Measurements from ENCODE around the gene DLG2.

Gene DLG2

DNA sequence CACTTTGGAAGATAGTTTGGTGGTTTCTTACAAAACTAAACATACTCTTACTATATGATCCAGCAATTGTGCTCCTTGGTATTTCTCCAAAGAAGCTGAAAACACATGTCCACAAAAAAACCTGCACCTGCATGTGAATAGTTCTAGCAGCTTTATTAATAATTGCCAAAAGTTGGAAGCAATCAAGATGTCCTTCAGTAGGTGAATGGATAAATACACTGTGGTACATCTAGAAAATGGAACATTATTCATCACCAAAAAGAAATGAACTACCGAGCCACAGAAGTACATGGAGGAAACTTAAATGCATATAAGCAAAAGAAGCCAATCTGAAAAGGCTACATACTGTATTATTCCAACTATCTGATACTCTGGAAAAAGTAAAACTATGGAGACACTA, 1771.9 kb downstream of the DLG2 start:
- no peaks in the 10 kb centered on the region for H3K36me3 Mint-ChIP-seq
- peaks cover 3% of the 10 kb centered on the region for H3K27me3 Mint-ChIP-seq
- H3K9me3 Mint-ChIP-seq = peaks cover 9% of the 10 kb centered on the region
- ATAC-seq (ENCODE audit: low read depth) = no peak
- H3K4me3 Mint-ChIP-seq = no peak overlapping the region
- no peaks in the 10 kb centered on the region for H3K4me1 Mint-ChIP-seq
- DNase-seq (ENCODE audit: low spot score in 2 of 2) = no peak
- no peak overlapping the region for H3K27ac Mint-ChIP-seq

DNA sequence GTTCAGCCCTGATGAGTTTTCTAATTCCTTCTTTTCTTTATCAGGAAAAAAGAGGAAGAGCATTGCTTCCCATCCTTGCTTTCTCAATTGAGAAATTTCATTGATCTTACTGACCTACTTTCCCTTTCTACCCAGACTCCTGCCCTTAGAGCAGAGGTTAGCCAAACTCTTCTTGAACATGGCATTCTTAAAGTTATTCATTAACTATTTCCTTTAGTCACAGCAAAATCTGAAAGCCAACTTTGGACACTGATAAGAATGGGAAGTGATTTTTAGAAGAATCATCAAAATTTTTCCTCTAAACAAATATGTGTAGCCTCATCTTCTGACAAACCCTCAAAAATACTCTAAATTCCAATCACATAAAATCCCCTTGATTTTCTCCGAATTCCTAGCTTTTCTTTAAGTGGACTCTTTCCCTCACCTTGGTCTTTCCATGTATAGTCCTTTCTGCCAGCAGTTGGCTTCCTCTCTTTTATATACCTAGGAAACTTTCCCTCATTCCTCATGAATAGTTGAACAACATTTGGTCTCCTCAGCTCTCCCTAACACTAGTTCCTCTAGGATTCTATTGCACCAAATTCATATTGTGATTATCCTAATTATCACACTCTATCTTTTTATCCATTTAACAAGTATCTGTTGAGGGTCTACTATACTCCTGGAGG, 1774.2 kb downstream of the DLG2 start:
- Mint-ChIP-seq H3K4me1 (no peaks in the 10 kb centered on the region), H3K27ac (no peak overlapping the region), H3K36me3 (no peaks in the 10 kb centered on the region), H3K9me3 (peaks cover 4% of the 10 kb centered on the region), H3K4me3 (no peak overlapping the region), H3K27me3 (peaks cover 3% of the 10 kb centered on the region)
- DNase-seq (ENCODE audit: low spot score in 2 of 2) = no peak
- ATAC-seq (ENCODE audit: low read depth) = no peak

DNA sequence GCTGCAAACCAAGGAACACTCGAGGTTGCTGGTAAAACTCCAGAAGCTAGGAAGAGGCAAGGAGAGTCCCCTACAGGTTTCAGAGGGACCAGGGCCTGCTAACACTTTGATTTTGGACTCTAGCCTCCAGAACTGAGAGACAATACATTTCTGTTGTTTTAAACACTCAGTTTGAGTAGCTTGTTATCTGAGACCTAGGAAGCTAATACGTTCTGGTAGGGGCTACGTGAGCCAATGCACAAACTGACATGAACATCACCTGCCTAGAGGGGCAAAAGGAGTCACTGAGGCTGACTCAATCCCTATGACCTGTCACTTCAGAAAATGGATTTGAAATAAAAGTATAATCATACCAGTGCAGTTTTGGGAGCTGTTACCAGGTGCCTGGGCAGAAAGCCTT, 1775.1 kb downstream of the DLG2 start:
- no peak overlapping the region for H3K4me3 Mint-ChIP-seq
- no peak overlapping the region for H3K27ac Mint-ChIP-seq
- ATAC-seq (ENCODE audit: low read depth) = no peak
- no peaks in the 10 kb centered on the region for H3K4me1 Mint-ChIP-seq
- no peak for DNase-seq (ENCODE audit: low spot score in 2 of 2)
- H3K36me3 Mint-ChIP-seq = no peaks in the 10 kb centered on the region
- H3K9me3 Mint-ChIP-seq = peaks cover 4% of the 10 kb centered on the region
- peaks cover 3% of the 10 kb centered on the region for H3K27me3 Mint-ChIP-seq

DNA sequence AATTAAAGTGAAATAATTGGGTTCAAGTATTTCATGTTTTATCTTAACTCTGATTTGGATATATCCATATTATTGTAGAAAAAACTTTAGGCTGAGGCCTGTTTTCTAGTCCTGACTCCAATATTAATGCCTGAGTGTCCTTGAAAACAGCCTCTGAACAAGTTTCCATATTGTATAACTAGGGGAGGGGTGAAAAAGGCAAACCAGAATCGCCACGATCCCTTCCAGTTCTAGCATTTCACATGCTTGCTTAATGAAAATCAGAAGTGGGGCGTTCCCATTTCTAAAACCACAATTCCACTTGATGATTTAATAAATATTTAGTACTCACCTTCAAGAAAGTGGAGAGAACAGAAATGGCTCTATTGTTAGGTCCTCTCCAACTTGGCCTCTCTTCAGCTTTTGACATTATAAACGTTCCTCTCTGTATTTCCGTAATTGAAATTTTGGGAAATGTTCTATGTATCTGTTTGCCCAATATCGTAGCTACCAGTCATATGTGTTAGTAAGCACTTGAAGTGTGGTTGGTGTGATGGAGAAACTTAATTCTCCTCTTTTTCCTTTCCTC, 1779.6 kb downstream of the DLG2 start:
- DNase-seq (ENCODE audit: low spot score in 2 of 2) (no peak), ATAC-seq (ENCODE audit: low read depth) (no peak)
- H3K4me1 Mint-ChIP-seq = no peaks in the 10 kb centered on the region
- H3K27ac Mint-ChIP-seq = no peak overlapping the region
- no peaks in the 10 kb centered on the region for H3K36me3 Mint-ChIP-seq
- H3K9me3 Mint-ChIP-seq = no peaks in the 10 kb centered on the region
- H3K4me3 Mint-ChIP-seq = no peak overlapping the region
- H3K27me3 Mint-ChIP-seq = peaks cover 5% of the 10 kb centered on the region

DNA sequence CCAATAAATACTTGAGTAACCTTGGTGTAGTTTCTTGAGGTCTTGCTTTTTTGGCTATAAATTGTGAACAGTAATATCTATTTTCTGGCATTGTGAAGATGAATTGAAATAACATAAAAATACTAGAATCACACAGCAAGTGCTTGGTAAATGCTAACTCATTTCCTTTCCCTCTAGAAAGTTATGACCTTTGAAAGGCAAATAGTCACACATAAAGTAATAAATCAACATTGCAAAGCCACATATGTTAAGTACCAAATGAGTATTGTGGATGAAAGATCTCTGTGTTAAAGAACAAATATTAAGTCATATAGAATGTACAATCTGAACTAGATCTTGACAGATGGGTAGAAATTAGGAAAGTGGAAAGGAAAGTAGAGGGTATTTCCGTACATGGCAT, 1781.3 kb downstream of the DLG2 start:
- H3K36me3 Mint-ChIP-seq = no peaks in the 10 kb centered on the region
- no peak overlapping the region for H3K4me3 Mint-ChIP-seq
- peaks cover 6% of the 10 kb centered on the region for H3K27me3 Mint-ChIP-seq
- ATAC-seq (ENCODE audit: low read depth) (no peak), DNase-seq (ENCODE audit: low spot score in 2 of 2) (no peak)
- H3K4me1 Mint-ChIP-seq = no peaks in the 10 kb centered on the region
- no peak overlapping the region for H3K27ac Mint-ChIP-seq
- no peaks in the 10 kb centered on the region for H3K9me3 Mint-ChIP-seq

DNA sequence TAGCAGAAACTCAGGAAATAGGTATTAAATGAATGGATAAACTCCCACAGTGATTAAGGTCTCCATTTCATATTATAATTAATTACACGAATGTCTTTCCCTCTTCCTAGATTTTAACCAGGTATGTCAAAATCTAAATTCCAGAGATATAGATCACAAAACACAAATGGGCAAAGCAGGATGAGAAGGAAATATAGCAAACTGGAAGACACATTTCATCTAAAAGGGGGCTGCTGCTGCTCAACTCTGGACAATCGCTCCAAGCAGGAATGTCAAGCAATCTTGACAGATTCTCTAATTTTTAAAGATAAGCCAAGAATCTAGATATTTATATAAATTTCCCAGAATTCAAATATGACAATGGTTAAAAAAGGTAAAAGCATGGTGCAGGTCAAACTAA, 1786.8 kb downstream of the DLG2 start:
- Mint-ChIP-seq H3K4me3 (no peak overlapping the region), H3K4me1 (no peaks in the 10 kb centered on the region), H3K27ac (no peak overlapping the region), H3K36me3 (no peaks in the 10 kb centered on the region), H3K27me3 (peaks cover 10% of the 10 kb centered on the region), H3K9me3 (no peaks in the 10 kb centered on the region)
- ATAC-seq (ENCODE audit: low read depth) (no peak), DNase-seq (ENCODE audit: low spot score in 2 of 2) (no peak)

DNA sequence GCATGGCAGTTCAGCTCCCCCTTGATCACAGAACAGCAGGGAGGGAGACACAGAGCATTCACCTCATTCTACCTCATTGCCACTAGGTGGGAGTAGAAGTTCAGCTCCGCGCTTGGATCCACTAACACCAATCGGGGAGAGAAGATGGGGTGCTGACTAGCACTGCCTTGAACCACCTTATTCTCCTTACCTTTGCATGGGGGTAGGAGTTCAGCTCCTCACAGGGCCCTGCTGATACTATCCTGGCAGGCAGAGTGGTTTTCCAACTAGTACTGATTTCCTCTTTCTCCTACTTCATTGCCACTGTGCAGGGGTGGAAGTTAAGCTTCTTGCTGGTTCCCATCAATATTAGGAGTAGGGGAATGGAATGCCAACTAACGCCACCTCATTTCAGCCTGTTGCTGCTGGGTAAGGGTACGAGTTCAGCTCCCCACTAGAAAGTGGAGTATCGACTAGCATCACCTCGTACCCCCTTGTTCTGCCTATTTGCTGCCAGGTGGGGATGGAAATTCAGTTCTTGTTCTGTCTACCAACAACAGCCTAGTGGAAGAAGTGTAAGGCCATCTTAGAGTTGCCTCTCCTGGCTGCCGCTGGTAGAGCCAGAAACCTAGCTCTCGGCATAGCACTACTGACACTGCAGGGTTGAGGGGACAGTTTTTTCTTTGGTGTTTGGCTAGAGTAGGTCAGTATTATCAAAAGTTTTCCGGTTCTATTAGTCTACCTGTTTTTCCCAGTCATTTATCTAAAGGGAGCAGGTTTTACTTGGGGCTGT, 1790.1 kb downstream of the DLG2 start:
- Mint-ChIP-seq H3K4me1 (no peaks in the 10 kb centered on the region), H3K27me3 (peaks cover 8% of the 10 kb centered on the region), H3K9me3 (no peaks in the 10 kb centered on the region), H3K36me3 (no peaks in the 10 kb centered on the region), H3K27ac (no peak overlapping the region), H3K4me3 (no peak overlapping the region)
- ATAC-seq (ENCODE audit: low read depth) = peak; percentile 59
- DNase-seq (ENCODE audit: low spot score in 2 of 2) = peak; percentile 8 to 10

DNA sequence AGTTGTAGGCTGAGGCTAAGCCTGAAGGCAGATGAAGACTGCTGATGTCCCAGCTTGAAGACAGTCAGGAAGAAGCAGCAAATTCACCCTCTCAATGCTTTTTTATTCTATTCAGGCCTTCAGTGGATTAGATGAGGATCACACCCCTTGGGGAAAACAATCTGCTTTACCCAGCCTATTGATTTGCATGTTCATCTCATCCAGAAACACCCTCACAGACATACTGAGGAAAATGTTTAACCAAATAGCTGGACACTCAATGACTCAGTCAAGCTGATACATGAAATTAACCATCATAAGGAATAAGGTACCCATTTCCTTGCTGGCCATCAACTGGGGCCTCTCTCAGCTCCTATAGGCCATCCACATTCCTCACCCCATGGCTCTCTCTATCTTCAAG, 1791.1 kb downstream of the DLG2 start:
- no peak for DNase-seq (ENCODE audit: low spot score in 2 of 2)
- H3K27ac Mint-ChIP-seq = no peak overlapping the region
- no peaks in the 10 kb centered on the region for H3K4me1 Mint-ChIP-seq
- H3K36me3 Mint-ChIP-seq = no peaks in the 10 kb centered on the region
- no peak overlapping the region for H3K4me3 Mint-ChIP-seq
- ATAC-seq (ENCODE audit: low read depth) = no peak
- peaks cover 6% of the 10 kb centered on the region for H3K27me3 Mint-ChIP-seq
- no peaks in the 10 kb centered on the region for H3K9me3 Mint-ChIP-seq

DNA sequence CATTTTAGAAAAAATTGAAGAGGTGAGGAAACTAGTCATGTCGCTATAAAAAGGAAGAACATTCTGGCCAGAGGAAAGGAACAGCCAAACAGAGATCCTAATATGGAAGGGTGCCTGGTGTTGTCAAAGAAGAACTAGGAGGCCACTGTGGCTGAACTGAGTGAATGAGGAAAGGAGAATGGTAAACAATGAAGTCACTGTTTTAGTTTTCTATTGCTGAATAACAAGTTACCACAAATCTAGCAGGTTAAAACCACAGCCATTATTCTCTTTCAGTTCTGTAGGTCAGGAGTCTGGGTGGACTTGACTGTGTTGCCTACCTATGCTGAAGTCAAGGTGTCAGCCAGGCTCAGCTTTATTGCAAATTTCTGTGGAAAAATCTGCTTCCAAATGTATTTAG, 1791.7 kb downstream of the DLG2 start:
- ATAC-seq (ENCODE audit: low read depth) = no peak
- no peak overlapping the region for H3K4me3 Mint-ChIP-seq
- no peaks in the 10 kb centered on the region for H3K9me3 Mint-ChIP-seq
- H3K27ac Mint-ChIP-seq = no peak overlapping the region
- H3K27me3 Mint-ChIP-seq = peaks cover 6% of the 10 kb centered on the region
- DNase-seq (ENCODE audit: low spot score in 2 of 2) = no peak
- no peaks in the 10 kb centered on the region for H3K36me3 Mint-ChIP-seq
- H3K4me1 Mint-ChIP-seq = no peaks in the 10 kb centered on the region

DNA sequence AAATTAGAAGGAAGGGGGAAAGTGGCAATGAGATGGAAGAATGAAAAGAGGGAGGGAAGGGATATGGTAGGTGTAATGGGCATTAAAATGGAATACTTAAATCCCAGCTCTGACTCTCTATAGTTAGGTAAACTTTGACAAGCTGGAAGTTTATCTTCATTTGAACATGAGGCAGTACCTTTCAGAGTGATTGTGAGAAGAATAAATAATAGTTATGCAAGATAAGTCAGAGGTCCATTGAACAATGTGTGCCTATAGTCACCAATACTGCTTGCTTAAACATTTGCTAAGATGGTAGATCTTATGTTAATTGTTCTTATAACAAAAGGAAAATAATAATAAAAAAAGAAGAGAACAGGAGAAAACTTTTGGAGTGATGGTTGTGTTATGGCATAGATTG, 1795.2 kb downstream of the DLG2 start:
- Mint-ChIP-seq H3K9me3 (no peaks in the 10 kb centered on the region), H3K4me3 (no peak overlapping the region), H3K36me3 (no peaks in the 10 kb centered on the region), H3K4me1 (peaks cover 3% of the 10 kb centered on the region), H3K27me3 (peaks cover 6% of the 10 kb centered on the region), H3K27ac (no peak overlapping the region)
- ATAC-seq (ENCODE audit: low read depth) (no peak), DNase-seq (ENCODE audit: low spot score in 2 of 2) (no peak)

DNA sequence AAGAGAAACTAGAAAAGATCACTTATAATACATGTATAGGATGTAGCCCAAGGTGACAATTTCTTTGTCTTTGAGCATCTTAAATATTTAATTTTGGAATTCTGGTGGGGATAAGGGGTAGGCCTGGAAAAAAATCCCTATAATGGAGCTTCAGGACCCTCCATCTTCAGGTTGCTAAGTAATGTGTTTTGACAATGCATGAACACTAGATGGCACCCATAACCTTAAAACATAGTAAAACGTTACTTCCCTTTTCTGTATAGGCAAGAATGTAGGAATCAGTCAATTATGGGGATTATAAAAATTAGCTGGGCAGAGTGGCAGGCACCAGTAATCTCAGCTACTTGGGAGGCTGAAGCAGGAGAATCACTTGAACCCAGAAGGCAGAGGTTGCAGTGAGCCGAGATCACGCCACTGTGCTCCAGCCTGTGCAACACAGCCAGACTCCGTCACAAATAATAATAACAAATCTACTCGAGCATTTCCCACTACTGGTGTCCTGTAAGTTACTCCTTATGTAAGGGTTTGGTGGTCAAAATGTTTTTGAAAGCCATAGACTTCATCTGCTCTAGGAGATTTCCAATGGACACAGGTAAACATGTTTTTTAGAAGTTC, 1799.1 kb downstream of the DLG2 start:
- peak; percentile 61 for ATAC-seq (ENCODE audit: low read depth)
- H3K4me1 Mint-ChIP-seq = peaks cover 3% of the 10 kb centered on the region
- no peaks in the 10 kb centered on the region for H3K9me3 Mint-ChIP-seq
- H3K4me3 Mint-ChIP-seq = no peak overlapping the region
- no peaks in the 10 kb centered on the region for H3K36me3 Mint-ChIP-seq
- no peak for DNase-seq (ENCODE audit: low spot score in 2 of 2)
- H3K27ac Mint-ChIP-seq = no peak overlapping the region
- peaks cover 13% of the 10 kb centered on the region for H3K27me3 Mint-ChIP-seq

DNA sequence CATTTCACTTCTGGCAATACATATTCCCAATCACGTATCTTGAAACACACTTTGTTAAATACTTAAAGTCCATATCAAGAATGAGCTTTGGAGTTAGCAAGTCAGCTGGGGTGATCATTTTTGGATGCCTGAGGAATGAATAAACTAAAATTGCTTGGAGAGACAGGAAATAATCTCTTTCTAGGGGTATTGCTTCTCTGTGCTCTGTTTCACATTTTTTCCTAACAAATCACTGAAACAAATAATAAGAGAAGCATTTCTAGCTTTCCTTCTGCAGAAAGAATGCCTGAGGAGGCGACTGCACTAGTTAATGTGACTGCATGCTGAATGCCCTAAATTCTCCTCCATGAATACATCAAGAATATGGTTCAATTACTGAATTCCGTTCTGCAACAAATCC, 1799.6 kb downstream of the DLG2 start:
- H3K27ac Mint-ChIP-seq = no peak overlapping the region
- H3K4me1 Mint-ChIP-seq = peaks cover 3% of the 10 kb centered on the region
- no peak overlapping the region for H3K4me3 Mint-ChIP-seq
- H3K27me3 Mint-ChIP-seq = peaks cover 13% of the 10 kb centered on the region
- no peak for ATAC-seq (ENCODE audit: low read depth)
- no peak for DNase-seq (ENCODE audit: low spot score in 2 of 2)
- H3K36me3 Mint-ChIP-seq = no peaks in the 10 kb centered on the region
- no peaks in the 10 kb centered on the region for H3K9me3 Mint-ChIP-seq

DNA sequence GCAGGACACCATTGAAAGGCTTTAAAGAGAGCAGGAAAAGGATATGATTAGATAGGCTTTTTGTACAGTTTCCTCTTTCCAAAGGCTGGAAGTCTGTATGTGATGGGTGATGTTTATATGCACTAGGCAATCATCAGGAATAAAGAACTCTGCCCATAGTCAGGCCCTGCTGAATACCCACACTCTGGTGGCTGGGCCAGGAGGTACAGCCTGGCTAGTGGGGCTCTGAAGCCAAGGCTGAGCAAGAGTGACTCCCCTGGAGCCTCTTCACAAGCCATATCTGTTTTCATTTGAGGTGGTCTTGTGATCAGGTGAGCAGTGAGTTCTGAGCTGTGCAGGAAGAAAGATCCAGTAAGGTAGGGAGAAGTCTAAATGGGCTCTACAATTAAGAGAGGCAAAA, 1801.1 kb downstream of the DLG2 start:
- no peak for ATAC-seq (ENCODE audit: low read depth)
- Mint-ChIP-seq H3K36me3 (no peaks in the 10 kb centered on the region), H3K27me3 (peaks cover 12% of the 10 kb centered on the region), H3K4me3 (no peak overlapping the region), H3K9me3 (no peaks in the 10 kb centered on the region), H3K27ac (no peak overlapping the region), H3K4me1 (peaks cover 3% of the 10 kb centered on the region)
- no peak for DNase-seq (ENCODE audit: low spot score in 2 of 2)

DNA sequence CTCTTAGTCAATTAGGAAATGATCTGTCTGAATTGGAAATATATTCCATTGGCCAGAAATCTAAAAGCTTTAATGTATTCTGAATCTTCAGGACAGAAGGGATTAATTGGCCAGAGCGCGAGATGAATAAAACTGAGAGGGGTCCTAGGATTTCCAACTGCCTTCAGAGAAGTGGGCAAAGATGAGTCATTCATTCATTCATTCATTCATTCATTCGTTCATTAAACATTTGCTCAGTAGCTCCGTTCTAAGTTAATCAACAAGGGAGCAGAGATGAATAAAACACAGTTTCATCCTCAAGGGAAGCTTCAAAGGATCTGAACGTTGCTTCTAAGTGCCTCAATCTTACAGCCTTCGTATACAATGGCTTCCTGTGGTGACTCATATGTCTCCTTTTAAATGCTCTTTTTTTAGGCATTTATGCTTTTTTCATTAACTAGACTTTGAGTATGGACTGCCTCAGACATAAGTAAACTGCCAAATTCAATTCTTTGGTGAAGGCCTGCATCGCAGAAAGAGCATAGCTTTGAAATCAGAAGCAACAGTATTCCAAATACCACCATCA, 1803.6 kb downstream of the DLG2 start:
- Mint-ChIP-seq H3K36me3 (no peaks in the 10 kb centered on the region), H3K4me1 (peaks cover 3% of the 10 kb centered on the region), H3K4me3 (no peak overlapping the region), H3K27ac (no peak overlapping the region), H3K9me3 (no peaks in the 10 kb centered on the region), H3K27me3 (peaks cover 12% of the 10 kb centered on the region)
- DNase-seq (ENCODE audit: low spot score in 2 of 2) (no peak), ATAC-seq (ENCODE audit: low read depth) (no peak)

Measured in memory B cell (primary cell).